HEK293 (cell line): ENCODE measurements around the gene F3.
"Not testable (repeated sequence)": the region's sequence is repeated elsewhere in the genome, so short reads cannot be mapped to it uniquely, and the experiment has no call there.

Source experiments
- CTCF ChIP-seq: fragments of 450-650 bp; formaldehyde crosslinking; IDR thresholded peaks from 2 replicates; pipeline ENCODE4 v1.5.1; 2016; ENCODE audit warnings: missing biosample characterization, missing genetic modification characterization
- PRDM6 ChIP-seq: fragments of 450-650 bp; formaldehyde crosslinking; IDR thresholded peaks from 2 replicates; pipeline ENCODE4 v1.5.1; 2017; ENCODE audit warnings: missing biosample characterization, missing genetic modification characterization
- REST ChIP-seq: fragments of 450-650 bp; formaldehyde crosslinking; IDR thresholded peaks from 2 replicates; pipeline ENCODE4 v1.5.1; 2016; ENCODE audit warnings: missing biosample characterization, missing genetic modification characterization
- ZFP3 ChIP-seq: fragments of 450-650 bp; formaldehyde crosslinking; IDR thresholded peaks from 2 replicates; pipeline ENCODE4 v1.5.1; 2016; ENCODE audit warnings: low read depth, missing biosample characterization, missing genetic modification characterization
- ZFP69B ChIP-seq: fragments of 450-650 bp; formaldehyde crosslinking; IDR thresholded peaks from 2 replicates; pipeline ENCODE4 v1.5.1; 2016; ENCODE audit warnings: missing biosample characterization, missing genetic modification characterization
- ZNF140 ChIP-seq: fragments of 450-650 bp; formaldehyde crosslinking; IDR thresholded peaks from 2 replicates; pipeline ENCODE4 v1.5.1; 2016; ENCODE audit warnings: missing biosample characterization, missing genetic modification characterization
- ZNF239 ChIP-seq: fragments of 450-650 bp; formaldehyde crosslinking; IDR thresholded peaks from 2 replicates; pipeline ENCODE4 v1.5.1; 2016; ENCODE audit warnings: missing biosample characterization, missing genetic modification characterization
- ZNF24 ChIP-seq: fragments of 450-650 bp; formaldehyde crosslinking; IDR thresholded peaks from 2 replicates; pipeline ENCODE4 v1.5.1; 2016; ENCODE audit warnings: missing biosample characterization, missing genetic modification characterization
- ZNF391 ChIP-seq: fragments of 450-650 bp; formaldehyde crosslinking; IDR thresholded peaks from 2 replicates; pipeline ENCODE4 v1.5.1; 2016; ENCODE audit warnings: low read depth, missing biosample characterization, missing genetic modification characterization, borderline replicate concordance
- ZNF398 ChIP-seq: fragments of 450-650 bp; formaldehyde crosslinking; IDR thresholded peaks from 2 replicates; pipeline ENCODE4 v1.5.1; 2017; ENCODE audit warnings: missing biosample characterization, missing genetic modification characterization
- ZNF561 ChIP-seq: fragments of 450-650 bp; IDR thresholded peaks from 2 replicates; pipeline ENCODE4 v1.5.1; 2018; ENCODE audit warnings: missing biosample characterization, missing genetic modification characterization, borderline replicate concordance
- ZNF629 ChIP-seq: fragments of 450-650 bp; formaldehyde crosslinking; IDR thresholded peaks from 2 replicates; pipeline ENCODE4 v1.5.1; 2017; ENCODE audit warnings: missing biosample characterization, missing genetic modification characterization
- ZNF747 ChIP-seq: fragments of 450-650 bp; formaldehyde crosslinking; IDR thresholded peaks from 2 replicates; pipeline ENCODE4 v1.5.1; 2016; ENCODE audit warnings: missing biosample characterization, missing genetic modification characterization

- TF ChIP-seq ZNF391 (tag by site-specific recombination); CTCF (tag by site-specific recombination); REST; ZNF561 (tag by site-specific recombination); ZNF398 (tag by site-specific recombination); PRDM6; ZNF140 (tag by site-specific recombination); ZFP69B (tag by site-specific recombination); ZFP3 (tag by site-specific recombination); ZNF24 (tag by site-specific recombination); ZNF747 (tag by site-specific recombination); ZNF629 (tag by site-specific recombination); ZNF239 (tag by site-specific recombination): not testable (repeated sequence)
These were observed 32.4 kb upstream of the F3 start for GRCh38 chr1:94573917-94574316.
